HEK293T (cell line): ENCODE measurements around the gene GABRG3.

Experiments
- CTCF ChIA-PET: fragments of 350-600 bp; formaldehyde crosslinking; extraction: SDS; loops from one replicate; lab custom pipeline; 2021; ENCODE audit warnings: antibody characterized with exemption, inconsistent platforms; lab: Yijun Ruan, JAX
- POLR2A ChIA-PET: fragments of 350-600 bp; formaldehyde crosslinking; extraction: SDS; loops from one replicate; lab custom pipeline; 2020; ENCODE audit warnings: antibody characterized with exemption, inconsistent platforms; lab: Yijun Ruan, JAX
- DNase-seq: peaks from one replicate; pipeline ENCODE4 v3.0.0; 2012; ENCODE audit warnings: mixed read lengths; ENCODE audit errors: extremely low spot score
- ARNT ChIP-seq: fragments of 450-650 bp; IDR thresholded peaks from 2 replicates; pipeline ENCODE4 v1.6.1; 2017; ENCODE audit warnings: mild to moderate bottlenecking
- BHLHE40 ChIP-seq: fragments of 450-650 bp; IDR thresholded peaks from 2 replicates; pipeline ENCODE4 v1.6.1; 2016; ENCODE audit warnings: mild to moderate bottlenecking, moderate library complexity, borderline replicate concordance
- CTBP1 ChIP-seq: fragments of 450-650 bp; IDR thresholded peaks from 2 replicates; pipeline ENCODE4 v1.6.1; 2016; ENCODE audit warnings: borderline replicate concordance
- ELF4 ChIP-seq: fragments of 450-650 bp; IDR thresholded peaks from 2 replicates; pipeline ENCODE4 v1.6.1; 2017; ENCODE audit warnings: antibody characterized with exemption
- FOXA1 ChIP-seq: fragments of 450-650 bp; IDR thresholded peaks from 2 replicates; pipeline ENCODE4 v1.6.1; 2016; ENCODE audit warnings: mild to moderate bottlenecking
- FOXK2 ChIP-seq: fragments of 450-650 bp; IDR thresholded peaks from 2 replicates; pipeline ENCODE4 v1.6.1; 2016; ENCODE audit warnings: mild to moderate bottlenecking
- FOXM1 ChIP-seq: fragments of 450-650 bp; IDR thresholded peaks from 2 replicates; pipeline ENCODE4 v1.6.1; 2017; ENCODE audit warnings: mild to moderate bottlenecking, borderline replicate concordance
- HDGF ChIP-seq: fragments of 450-650 bp; IDR thresholded peaks from 2 replicates; pipeline ENCODE4 v1.6.1; 2017; ENCODE audit warnings: antibody characterized with exemption, borderline replicate concordance
- L3MBTL2 ChIP-seq: fragments of 450-650 bp; conservative IDR thresholded peaks from 2 replicates; pipeline ENCODE4 v1.6.1; 2016; ENCODE audit warnings: mild to moderate bottlenecking
- LEF1 ChIP-seq: fragments of 450-650 bp; IDR thresholded peaks from 2 replicates; pipeline ENCODE4 v1.6.1; 2017; ENCODE audit warnings: mild to moderate bottlenecking, borderline replicate concordance
- NFRKB ChIP-seq: fragments of 450-650 bp; IDR thresholded peaks from 2 replicates; pipeline ENCODE4 v1.6.1; 2016; ENCODE audit warnings: mild to moderate bottlenecking, moderate library complexity
- SP1 ChIP-seq: fragments of 450-650 bp; IDR thresholded peaks from 2 replicates; pipeline ENCODE4 v1.6.1; 2017
- SUZ12 ChIP-seq: fragments of 450-650 bp; IDR thresholded peaks from 2 replicates; pipeline ENCODE4 v1.6.1; 2016; ENCODE audit warnings: mild to moderate bottlenecking
- TARDBP ChIP-seq: fragments of 450-650 bp; IDR thresholded peaks from 2 replicates; pipeline ENCODE4 v1.6.1; 2016
- ZNF384 ChIP-seq: fragments of 450-650 bp; IDR thresholded peaks from 2 replicates; pipeline ENCODE4 v1.6.1; 2016
- TF ChIP-seq, protein P1 (sequence below): fragments of 450-650 bp; IDR thresholded peaks from 2 replicates; pipeline ENCODE4 v1.6.1; 2016

The GABRG3 gene

DNA sequence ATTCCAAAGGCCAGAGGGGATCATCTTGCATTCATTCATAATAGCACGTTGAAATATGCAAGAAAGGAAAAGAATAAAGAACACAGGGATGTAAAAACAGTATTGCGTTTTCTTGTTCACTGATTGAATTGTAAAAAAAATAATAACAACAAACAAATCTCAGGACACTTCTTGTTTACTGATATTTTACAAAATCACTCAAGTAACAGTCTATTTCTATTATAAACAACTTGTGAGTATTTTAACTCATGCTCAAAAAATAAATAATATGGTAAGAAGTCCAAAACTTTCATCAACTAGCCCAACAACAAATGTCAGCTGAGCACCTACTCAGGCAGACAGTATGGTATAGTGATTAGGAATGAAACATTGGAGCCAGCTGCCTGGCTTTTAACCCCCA, 2.2 kb upstream of the GABRG3 start:
- TF ChIP-seq L3MBTL2 (no peak), NFRKB (no peak), CTBP1 (no peak), SUZ12 (no peak), TARDBP (no peak), ZNF384 (no peak), ELF4 (no peak), FOXA1 (no peak), FOXK2 (no peak), SP1 (no peak)
- TF ChIP-seq, protein P1, sequence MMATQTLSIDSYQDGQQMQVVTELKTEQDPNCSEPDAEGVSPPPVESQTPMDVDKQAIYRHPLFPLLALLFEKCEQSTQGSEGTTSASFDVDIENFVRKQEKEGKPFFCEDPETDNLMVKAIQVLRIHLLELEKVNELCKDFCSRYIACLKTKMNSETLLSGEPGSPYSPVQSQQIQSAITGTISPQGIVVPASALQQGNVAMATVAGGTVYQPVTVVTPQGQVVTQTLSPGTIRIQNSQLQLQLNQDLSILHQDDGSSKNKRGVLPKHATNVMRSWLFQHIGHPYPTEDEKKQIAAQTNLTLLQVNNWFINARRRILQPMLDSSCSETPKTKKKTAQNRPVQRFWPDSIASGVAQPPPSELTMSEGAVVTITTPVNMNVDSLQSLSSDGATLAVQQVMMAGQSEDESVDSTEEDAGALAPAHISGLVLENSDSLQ: no peak
- no peak for DNase-seq
- CTCF ChIA-PET: no interaction called here
- POLR2A ChIA-PET: no interaction called here

GRCh38 chr15:26971271-26972018, 464 bp downstream of the GABRG3 start:
- TF ChIP-seq ARNT (no peak), ZNF384 (no peak), ELF4 (no peak), SUZ12 (no peak), BHLHE40 (no peak), CTBP1 (no peak), SP1 (no peak), FOXA1 (no peak), LEF1 (no peak), FOXK2 (no peak), FOXM1 (no peak), HDGF (no peak), NFRKB (no peak), L3MBTL2 (no peak)
- TF ChIP-seq, protein P1: no peak
- no peak for DNase-seq
- CTCF ChIA-PET: no interaction called here
- POLR2A ChIA-PET: no interaction called here

DNA sequence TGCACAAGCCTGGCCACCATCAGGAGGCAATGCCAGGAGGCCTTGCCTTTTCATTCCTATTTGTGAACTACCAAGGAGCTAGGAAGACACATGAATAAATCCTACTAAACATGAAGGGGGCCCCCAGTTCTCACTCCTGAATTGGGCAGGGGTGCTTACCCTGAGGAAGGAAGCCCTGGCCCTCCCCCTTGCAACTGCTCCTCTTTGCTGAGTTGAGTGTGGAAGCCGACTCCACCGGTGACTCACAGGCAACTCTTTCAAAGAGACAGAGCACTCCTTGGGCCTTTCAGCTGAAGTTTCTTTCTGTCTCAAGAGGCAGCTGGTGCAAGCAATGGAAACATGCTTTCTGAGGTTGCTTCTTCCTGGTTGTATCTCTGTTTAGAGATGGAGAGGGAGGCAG, 1.7 kb downstream of the GABRG3 start:
- POLR2A ChIA-PET: no interaction called here
- TF ChIP-seq CTBP1: no peak
- TF ChIP-seq, protein P1: no peak
- TF ChIP-seq FOXK2: no peak
- TF ChIP-seq ARNT: no peak
- TF ChIP-seq ELF4: no peak
- no peak for TF ChIP-seq L3MBTL2
- CTCF ChIA-PET: no interaction called here
- no peak for DNase-seq

DNA sequence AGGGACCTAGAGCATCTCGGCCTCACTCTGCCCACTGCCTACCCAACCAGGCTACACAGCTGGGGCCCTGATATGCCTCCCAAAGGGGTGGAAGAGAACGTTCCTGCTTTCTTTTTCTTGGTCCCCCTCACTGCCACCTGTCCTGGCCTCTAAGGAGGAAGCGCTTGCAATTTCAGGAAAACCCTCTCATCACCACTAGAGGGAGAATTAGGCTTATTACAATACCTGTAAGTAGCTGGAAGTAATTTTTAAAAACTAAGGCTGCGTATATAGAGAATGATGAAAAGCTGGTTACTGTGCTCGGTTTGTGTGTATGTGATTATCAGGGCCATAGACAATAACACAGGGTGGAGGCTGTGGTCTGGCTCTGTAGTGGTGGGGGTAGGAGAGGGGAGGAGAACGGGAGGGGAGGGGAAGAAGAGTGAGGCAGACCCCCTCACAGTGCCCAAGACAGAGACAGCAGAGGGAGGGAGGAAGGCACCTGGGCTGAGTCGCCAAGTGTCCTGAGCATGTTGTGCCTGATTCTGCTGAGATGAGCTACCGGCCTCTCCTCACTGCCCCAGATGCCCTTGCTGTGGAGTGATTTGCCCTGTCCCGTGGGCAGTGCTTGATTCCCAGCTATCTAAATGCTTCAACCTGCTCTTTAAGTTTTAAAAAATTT, 3.3 kb downstream of the GABRG3 start:
- TF ChIP-seq SUZ12 (no peak), ARNT (no peak), HDGF (no peak), SP1 (no peak), FOXK2 (no peak), FOXM1 (no peak), BHLHE40 (no peak), TARDBP (no peak), L3MBTL2 (no peak), NFRKB (no peak), ZNF384 (no peak), LEF1 (no peak), CTBP1 (no peak), FOXA1 (no peak), ELF4 (no peak)
- TF ChIP-seq, protein P1: no peak
- POLR2A ChIA-PET: no interaction called here
- no peak for DNase-seq
- CTCF ChIA-PET: interaction anchor here (0.9 to 1.1 kb wide), 2 partner anchors 10 to 11 kb away, joined by 3 to 4 read pairs; no protein-coding TSS in a partner anchor

- TF ChIP-seq FOXA1 (no peak), CTBP1 (no peak), ARNT (no peak), SUZ12 (no peak), LEF1 (no peak), TARDBP (no peak), L3MBTL2 (no peak), BHLHE40 (no peak), ELF4 (no peak), HDGF (no peak), FOXK2 (no peak), FOXM1 (no peak), ZNF384 (no peak), SP1 (no peak), NFRKB (no peak)
- TF ChIP-seq, protein P1: no peak
- no peak for DNase-seq
- ChIA-PET POLR2A (no interaction called here), CTCF (no interaction called here)
These were observed 10.5 kb downstream of the GABRG3 start for GRCh38 chr15:26981492-26981891.
